WTC11 (cell line): Measurements from ENCODE around the gene OLFM1.

Experiments
- CREB1 ChIP-seq: sonication (generic); formaldehyde crosslinking; IDR thresholded peaks from 2 replicates; pipeline ENCODE4 v1.8.0; 2023; ENCODE audit warnings: mild to moderate bottlenecking, missing genetic modification reagents
- NFYB ChIP-seq: sonication (generic); formaldehyde crosslinking; conservative IDR thresholded peaks from 2 replicates; pipeline ENCODE4 v1.8.0; 2022; ENCODE audit warnings: low read depth, missing genetic modification reagents
- TEAD4 ChIP-seq: sonication (generic); formaldehyde crosslinking; IDR thresholded peaks from 2 replicates; pipeline ENCODE4 v1.8.0; 2022; ENCODE audit warnings: mild to moderate bottlenecking, missing genetic modification reagents
- TF ChIP-seq, protein P1 (sequence below): fragments of 200-600 bp; IDR thresholded peaks from 2 replicates; pipeline ENCODE4 v1.8.0; 2022; ENCODE audit warnings: antibody characterized with exemption
- TF ChIP-seq, protein P2 (sequence below): sonication (generic); formaldehyde crosslinking; IDR thresholded peaks from 2 replicates; pipeline ENCODE4 v1.8.1; 2023; ENCODE audit warnings: mild to moderate bottlenecking, missing genetic modification reagents
- TF ChIP-seq, protein P3 (sequence below): sonication (generic); formaldehyde crosslinking; IDR thresholded peaks from 2 replicates; pipeline ENCODE4 v1.8.0; 2022; ENCODE audit warnings: mild to moderate bottlenecking, missing genetic modification reagents

DNA sequence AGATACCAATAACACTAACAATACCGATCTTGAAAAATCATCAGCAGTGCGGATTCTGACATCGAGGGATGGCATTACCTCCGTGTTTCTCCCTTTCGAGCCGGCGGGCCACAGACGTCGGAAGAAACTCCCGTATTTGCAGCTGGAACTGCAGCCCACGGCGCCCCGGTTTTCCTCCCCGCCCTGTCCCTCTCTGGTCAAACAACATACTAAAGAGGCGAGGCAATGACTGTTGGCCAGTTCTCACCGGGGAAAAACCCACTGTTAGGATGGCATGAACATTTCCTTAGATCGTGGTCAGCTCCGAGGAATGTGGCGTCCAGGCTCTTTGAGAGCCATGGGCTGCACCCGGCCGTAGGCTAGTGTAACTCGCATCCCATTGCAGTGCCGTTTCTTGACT lies 32.8 kb downstream of the OLFM1 start:
- TF ChIP-seq, protein P1, sequence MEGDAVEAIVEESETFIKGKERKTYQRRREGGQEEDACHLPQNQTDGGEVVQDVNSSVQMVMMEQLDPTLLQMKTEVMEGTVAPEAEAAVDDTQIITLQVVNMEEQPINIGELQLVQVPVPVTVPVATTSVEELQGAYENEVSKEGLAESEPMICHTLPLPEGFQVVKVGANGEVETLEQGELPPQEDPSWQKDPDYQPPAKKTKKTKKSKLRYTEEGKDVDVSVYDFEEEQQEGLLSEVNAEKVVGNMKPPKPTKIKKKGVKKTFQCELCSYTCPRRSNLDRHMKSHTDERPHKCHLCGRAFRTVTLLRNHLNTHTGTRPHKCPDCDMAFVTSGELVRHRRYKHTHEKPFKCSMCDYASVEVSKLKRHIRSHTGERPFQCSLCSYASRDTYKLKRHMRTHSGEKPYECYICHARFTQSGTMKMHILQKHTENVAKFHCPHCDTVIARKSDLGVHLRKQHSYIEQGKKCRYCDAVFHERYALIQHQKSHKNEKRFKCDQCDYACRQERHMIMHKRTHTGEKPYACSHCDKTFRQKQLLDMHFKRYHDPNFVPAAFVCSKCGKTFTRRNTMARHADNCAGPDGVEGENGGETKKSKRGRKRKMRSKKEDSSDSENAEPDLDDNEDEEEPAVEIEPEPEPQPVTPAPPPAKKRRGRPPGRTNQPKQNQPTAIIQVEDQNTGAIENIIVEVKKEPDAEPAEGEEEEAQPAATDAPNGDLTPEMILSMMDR = no peak
- TF ChIP-seq, protein P2, sequence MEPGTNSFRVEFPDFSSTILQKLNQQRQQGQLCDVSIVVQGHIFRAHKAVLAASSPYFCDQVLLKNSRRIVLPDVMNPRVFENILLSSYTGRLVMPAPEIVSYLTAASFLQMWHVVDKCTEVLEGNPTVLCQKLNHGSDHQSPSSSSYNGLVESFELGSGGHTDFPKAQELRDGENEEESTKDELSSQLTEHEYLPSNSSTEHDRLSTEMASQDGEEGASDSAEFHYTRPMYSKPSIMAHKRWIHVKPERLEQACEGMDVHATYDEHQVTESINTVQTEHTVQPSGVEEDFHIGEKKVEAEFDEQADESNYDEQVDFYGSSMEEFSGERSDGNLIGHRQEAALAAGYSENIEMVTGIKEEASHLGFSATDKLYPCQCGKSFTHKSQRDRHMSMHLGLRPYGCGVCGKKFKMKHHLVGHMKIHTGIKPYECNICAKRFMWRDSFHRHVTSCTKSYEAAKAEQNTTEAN = no peak
- TF ChIP-seq, protein P3, sequence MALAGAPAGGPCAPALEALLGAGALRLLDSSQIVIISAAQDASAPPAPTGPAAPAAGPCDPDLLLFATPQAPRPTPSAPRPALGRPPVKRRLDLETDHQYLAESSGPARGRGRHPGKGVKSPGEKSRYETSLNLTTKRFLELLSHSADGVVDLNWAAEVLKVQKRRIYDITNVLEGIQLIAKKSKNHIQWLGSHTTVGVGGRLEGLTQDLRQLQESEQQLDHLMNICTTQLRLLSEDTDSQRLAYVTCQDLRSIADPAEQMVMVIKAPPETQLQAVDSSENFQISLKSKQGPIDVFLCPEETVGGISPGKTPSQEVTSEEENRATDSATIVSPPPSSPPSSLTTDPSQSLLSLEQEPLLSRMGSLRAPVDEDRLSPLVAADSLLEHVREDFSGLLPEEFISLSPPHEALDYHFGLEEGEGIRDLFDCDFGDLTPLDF (CRISPR knock-in tag) = no peak
- no peak for TF ChIP-seq TEAD4 (CRISPR knock-in tag)
- no peak for TF ChIP-seq CREB1 (CRISPR knock-in tag)
- no peak for TF ChIP-seq NFYB (CRISPR knock-in tag)
